ENCODE data around the gene AMIGO3.

The AMIGO3 gene

GRCh38 chr3:49724586-49724985 lies 5.1 kb upstream of the AMIGO3 start:
- DNase-seq (ENCODE audit: low spot score) = no peak

- peak; percentile 99 for DNase-seq (ENCODE audit: low spot score)
Measured at GRCh38 chr3:49723628-49724551, 4.4 kb upstream of the AMIGO3 start, which contains the start of gene GMPPB. TSS of gene GMPPB (minus strand) at chr3:49723951. CDS start at chr3:49723726, 225 bp downstream.

GRCh38 chr3:49723296-49723627 lies 3.8 kb upstream of the AMIGO3 start:
- DNase-seq (ENCODE audit: low spot score) = peak; percentile 58

DNA sequence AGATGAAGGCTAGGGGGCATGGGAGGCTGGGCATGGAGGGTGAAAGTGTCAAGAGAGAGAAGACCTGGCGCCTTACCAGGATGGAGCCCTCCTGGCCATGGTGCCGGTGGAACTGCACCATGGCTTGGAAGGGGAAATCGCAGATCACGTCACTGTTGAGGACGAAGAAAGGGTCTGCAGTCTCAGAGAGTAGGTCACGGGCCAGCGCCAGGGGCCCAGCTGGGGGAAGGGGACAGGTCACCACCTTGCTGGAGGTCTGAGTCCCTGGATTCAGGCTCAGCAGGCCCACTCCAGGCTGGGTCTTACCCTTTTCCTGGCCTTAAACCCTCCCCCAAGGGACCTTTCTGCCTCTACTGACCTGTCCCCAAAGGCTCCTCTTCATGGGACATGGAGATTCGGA lies 3.4 kb upstream of the AMIGO3 start:
- no peak for DNase-seq (ENCODE audit: low spot score)

- no peak for DNase-seq (ENCODE audit: low spot score)
Measured at GRCh38 chr3:49721896-49722781, 2.7 kb upstream of the AMIGO3 start.

DNA sequence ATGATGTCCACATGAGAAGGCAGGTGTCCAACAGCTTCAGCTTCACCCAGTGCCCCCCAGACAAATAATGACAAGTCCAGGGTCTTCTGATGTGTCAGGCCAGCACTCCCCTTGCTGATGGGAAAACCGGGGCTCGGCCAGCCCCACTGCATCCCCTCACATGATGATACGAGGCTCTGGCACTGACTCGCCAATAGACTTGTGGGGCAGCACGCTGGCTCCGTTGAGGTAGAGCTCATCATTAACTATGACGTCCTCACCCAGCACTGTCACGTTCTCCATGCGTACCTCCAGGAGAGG lies 2.1 kb upstream of the AMIGO3 start:
- no peak for DNase-seq (ENCODE audit: low spot score)

GRCh38 chr3:49720855-49721595 lies 1.5 kb upstream of the AMIGO3 start:
- no peak for DNase-seq (ENCODE audit: low spot score)

DNA sequence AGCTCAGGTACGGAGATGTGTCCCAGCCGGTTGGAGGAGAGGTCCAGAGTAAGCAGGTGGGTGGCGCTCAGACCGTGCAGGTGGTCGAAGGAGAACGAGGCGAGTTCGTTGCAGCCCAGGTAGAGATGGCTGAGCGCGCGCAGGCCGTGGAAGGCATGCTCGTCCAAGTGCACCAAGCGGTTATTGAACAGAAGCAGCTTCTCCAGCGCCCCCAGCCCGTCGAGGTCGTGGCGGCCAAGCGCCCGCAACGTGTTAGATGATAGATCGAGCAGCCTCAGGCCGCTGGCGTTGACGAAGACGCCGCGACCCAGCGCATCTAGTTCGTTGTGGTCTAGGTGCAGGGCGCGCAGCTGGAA lies 648 bp downstream of the AMIGO3 start:
- DNase-seq (ENCODE audit: low spot score) = no peak

DNA sequence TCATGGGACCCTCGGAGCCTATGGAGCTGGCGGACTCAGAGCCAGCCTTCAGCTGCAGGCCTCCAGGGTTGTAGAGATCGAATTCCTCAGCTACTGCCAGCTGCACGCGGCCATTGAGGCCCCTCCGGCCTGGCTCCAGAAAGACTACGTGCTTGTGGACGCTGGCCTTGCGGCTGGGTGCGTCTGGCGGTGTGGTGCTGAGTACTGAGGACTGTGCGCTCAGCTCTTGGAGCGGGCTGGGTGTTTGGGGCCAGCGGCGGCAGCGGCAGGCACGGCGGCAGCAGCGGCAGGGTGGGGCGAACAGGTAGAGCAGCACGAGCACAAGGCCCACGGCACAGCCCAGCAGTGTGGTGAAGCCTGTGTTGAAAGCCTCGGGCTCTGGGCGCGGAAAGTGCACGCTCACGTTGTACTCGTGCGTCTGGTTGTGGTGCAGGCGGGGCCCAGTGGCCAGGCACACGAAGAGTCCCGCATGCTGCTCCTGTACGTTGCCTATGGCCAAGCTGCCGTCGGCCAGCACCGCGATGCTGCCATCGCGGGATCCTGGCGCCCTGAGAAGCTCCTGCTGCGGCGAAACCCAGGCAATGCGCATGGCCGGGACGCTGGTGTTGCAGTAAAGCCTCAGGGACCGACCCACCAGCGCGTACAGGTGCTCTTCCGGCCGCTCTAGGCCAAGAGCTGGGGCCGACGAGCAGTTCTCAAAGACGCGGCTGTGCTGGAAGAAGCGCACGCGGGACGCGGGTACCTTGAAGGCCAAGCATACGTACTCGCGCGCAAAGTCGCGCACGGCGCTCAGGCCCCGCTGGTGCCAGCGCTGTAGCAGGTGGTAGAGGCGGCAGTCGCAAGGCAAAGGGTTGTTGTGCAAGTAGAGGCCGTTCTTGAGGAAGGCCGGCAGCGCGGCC lies 1.3 kb downstream of the AMIGO3 start:
- no peak for DNase-seq (ENCODE audit: low spot score)

- no peak for DNase-seq (ENCODE audit: low spot score)
Measured at GRCh38 chr3:49717211-49717958, 2.1 kb downstream of the AMIGO3 start.

- DNase-seq (ENCODE audit: low spot score) = no peak
Measured at GRCh38 chr3:49716691-49717210, 2.7 kb downstream of the AMIGO3 start.

- no peak for DNase-seq (ENCODE audit: low spot score)
Measured at GRCh38 chr3:49716169-49716568, 3.3 kb downstream of the AMIGO3 start.

- no peak for DNase-seq (ENCODE audit: low spot score)
Measured at GRCh38 chr3:49715611-49716121, 3.8 kb downstream of the AMIGO3 start.

DNA sequence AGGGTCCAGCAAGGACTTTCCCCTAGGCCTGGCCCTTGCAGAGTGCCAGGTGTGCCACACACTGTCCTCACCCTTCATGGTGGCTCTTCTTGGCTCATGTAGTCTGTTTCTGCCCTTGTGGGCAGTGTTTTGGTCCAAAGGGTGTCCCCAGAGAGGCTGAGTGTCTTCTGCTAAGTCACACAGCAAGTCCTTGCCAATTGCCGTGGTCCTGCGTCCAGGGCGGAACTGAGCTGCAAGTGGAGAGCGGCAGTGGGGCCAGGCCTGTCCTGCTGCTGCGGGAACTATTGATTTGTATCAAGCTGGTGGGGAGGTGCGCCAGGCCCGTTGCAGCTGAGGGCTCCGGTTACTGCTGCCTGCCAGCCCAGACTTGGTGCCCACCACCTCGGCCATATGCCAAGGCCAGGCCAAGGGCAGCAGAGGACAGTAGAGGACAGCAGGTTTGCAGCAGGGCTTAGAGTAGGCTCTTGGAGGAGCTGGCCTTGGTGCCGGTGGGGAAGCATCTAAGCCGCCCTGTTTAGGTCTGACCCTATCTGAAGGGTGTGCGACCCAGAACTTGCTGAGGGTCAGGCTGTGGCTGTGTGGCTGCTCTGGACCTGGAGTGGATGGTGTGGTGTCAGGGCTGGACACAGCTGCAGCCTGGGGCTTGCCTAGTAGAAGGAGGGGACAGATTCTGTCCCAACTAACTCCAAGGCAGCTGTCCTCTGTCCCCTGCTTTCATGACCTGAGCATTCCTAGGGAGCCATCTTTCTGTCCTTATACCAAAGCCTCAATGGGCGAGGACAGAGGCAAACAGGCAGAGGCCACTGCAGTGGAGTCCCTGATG lies 4.5 kb downstream of the AMIGO3 start:
- DNase-seq (ENCODE audit: low spot score) = no peak

GRCh38 chr3:49713336-49714105 lies 6.0 kb downstream of the AMIGO3 start:
- no peak for DNase-seq (ENCODE audit: low spot score)

DNA sequence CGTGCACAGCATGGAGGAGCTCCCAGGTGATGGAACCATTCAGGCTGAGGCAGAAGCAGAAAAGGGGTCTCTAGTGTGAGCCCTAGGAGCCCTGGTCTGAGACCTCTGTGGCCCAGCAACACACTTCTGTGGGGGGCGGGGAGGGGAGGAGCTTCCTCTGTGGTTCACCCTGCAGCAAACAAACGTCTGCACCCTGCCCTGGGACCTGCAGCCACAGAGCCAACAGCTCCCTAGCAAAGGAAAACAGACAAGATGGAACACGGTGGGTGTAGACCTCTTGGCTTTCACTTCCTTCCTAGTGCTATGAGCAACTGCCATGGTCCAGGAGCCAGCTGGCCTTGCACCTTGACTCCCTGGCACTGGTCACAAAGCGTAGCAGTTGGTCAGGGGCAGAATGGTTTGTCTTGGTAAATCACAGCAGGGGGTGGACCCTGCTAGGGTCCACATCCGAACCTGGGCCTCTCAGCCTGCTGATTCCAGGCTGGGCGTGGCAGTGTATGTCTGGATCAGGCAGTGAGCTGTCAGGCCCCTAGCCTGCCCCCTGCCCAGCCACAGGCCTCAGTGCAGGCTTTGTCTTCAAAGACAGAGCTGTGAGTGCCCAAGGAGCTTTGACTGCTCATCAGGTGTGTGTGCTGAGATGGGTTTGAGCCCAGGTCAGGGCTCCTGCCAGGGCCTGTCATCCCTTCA lies 6.7 kb downstream of the AMIGO3 start:
- no peak for DNase-seq (ENCODE audit: low spot score)

GRCh38 chr3:49712166-49712565 lies 7.3 kb downstream of the AMIGO3 start:
- no peak for DNase-seq (ENCODE audit: low spot score)

DNA sequence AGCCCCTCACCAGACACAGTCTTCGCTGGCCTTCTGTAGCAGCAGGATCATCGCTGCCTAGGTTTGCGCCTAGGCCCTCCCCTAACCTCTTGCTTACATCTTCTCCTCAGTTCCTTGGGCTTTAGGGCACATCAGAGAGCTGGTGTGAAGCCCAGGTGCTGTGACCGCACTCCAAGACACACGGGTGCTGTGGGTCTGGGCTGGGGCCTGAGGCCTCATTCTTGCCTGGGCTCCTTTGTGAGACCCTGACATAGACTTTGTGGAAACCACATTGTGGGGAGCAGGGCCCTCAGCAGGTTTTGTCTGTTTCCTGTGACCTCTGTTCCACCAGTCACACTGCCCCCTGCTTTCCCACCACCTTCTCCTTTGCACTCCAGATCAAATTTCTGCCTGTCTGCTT lies 8.0 kb downstream of the AMIGO3 start:
- no peak for DNase-seq (ENCODE audit: low spot score)
